GM12878 (cell line): ENCODE results near the gene SPINT1. TPM values are rescaled to one million over a fixed set of nuclear protein-coding genes. Genes with fewer than 3 reads are reported as not detected.

Experiments used
- BHLHE40 ChIP-seq, 2 experiments: fragments of 450-650 bp in 1 of 2; IDR thresholded peaks; 2 replicates each; pipeline ENCODE4 v1.6.1; 2011 to 2017; ENCODE audit warnings: low read depth in 2 of 2, borderline replicate concordance in 1 of 2, improper control_type of control experiment in 1 of 2, low read length in 1 of 2, mild to moderate bottlenecking in 1 of 2
- CBFB ChIP-seq: IDR thresholded peaks from 2 replicates; pipeline ENCODE4 v1.6.1; 2016; ENCODE audit warnings: antibody characterized with exemption, low read depth
- CREM ChIP-seq: IDR thresholded peaks from 2 replicates; pipeline ENCODE4 v1.6.1; 2014; ENCODE audit warnings: antibody characterized with exemption, low read depth
- GATAD2B ChIP-seq: fragments of 450-650 bp; conservative IDR thresholded peaks from 2 replicates; pipeline ENCODE4 v1.6.1; 2017; ENCODE audit warnings: low read depth, mild to moderate bottlenecking, moderate library complexity
- IKZF1 ChIP-seq: fragments of 450-650 bp; conservative IDR thresholded peaks from 2 replicates; pipeline ENCODE4 v1.6.1; 2017; ENCODE audit warnings: antibody characterized with exemption, mild to moderate bottlenecking
- IKZF2 ChIP-seq, 2 experiments: fragments of 450-650 bp; IDR thresholded peaks; 2 replicates each; pipeline ENCODE4 v1.6.1; 2017; ENCODE audit warnings: mild to moderate bottlenecking in 2 of 2, moderate library complexity in 2 of 2
- JUNB ChIP-seq: IDR thresholded peaks from 2 replicates; pipeline ENCODE4 v1.6.1; 2016; ENCODE audit warnings: antibody characterized with exemption, mild to moderate bottlenecking
- LARP7 ChIP-seq: fragments of 450-650 bp; IDR thresholded peaks from 2 replicates; pipeline ENCODE4 v1.6.1; 2017; ENCODE audit warnings: mild to moderate bottlenecking
- MEF2B ChIP-seq: fragments of 450-650 bp; IDR thresholded peaks from 2 replicates; pipeline ENCODE4 v1.6.1; 2018; ENCODE audit warnings: mild to moderate bottlenecking, moderate library complexity; ENCODE audit not compliant: partially characterized antibody, poor library complexity, severe bottlenecking
- NBN ChIP-seq: fragments of 450-650 bp; IDR thresholded peaks from 2 replicates; pipeline ENCODE4 v1.6.1; 2016
- NR2C1 ChIP-seq: fragments of 450-650 bp; IDR thresholded peaks from 2 replicates; pipeline ENCODE4 v1.6.1; 2017; ENCODE audit warnings: antibody characterized with exemption, mild to moderate bottlenecking, moderate library complexity
- NR2F1 ChIP-seq: fragments of 450-650 bp; conservative IDR thresholded peaks from 2 replicates; pipeline ENCODE4 v1.6.1; 2017; ENCODE audit warnings: mild to moderate bottlenecking
- POLR2AphosphoS2 ChIP-seq: IDR thresholded peaks from 2 replicates; pipeline ENCODE4 v1.6.1; 2011; ENCODE audit warnings: low read depth, mild to moderate bottlenecking, low read length, improper control_type of control experiment, moderate library complexity
- POLR2AphosphoS5 ChIP-seq: IDR thresholded peaks from 2 replicates; pipeline ENCODE4 v1.6.1; 2011; ENCODE audit warnings: mild to moderate bottlenecking, low read length, inconsistent platforms
- RAD21 ChIP-seq: IDR thresholded peaks from 2 replicates; pipeline ENCODE4 v1.6.1; 2011; ENCODE audit warnings: mild to moderate bottlenecking, low read depth, low read length, moderate library complexity; ENCODE audit not compliant: insufficient read depth
- SIN3A ChIP-seq: IDR thresholded peaks from 2 replicates; pipeline ENCODE4 v1.6.1; 2012; ENCODE audit warnings: low read depth, low read length, improper control_type of control experiment
- SIX5 ChIP-seq: IDR thresholded peaks from 2 replicates; pipeline ENCODE4 v1.6.1; 2011; ENCODE audit warnings: mild to moderate bottlenecking, low read depth, low read length, moderate library complexity; ENCODE audit not compliant: severe bottlenecking
- STAT3 ChIP-seq: IDR thresholded peaks from 2 replicates; pipeline ENCODE4 v1.6.1; 2011; ENCODE audit warnings: low read depth, low read length, improper control_type of control experiment
- TARDBP ChIP-seq: IDR thresholded peaks from 2 replicates; pipeline ENCODE4 v1.6.1; 2016; ENCODE audit warnings: borderline replicate concordance
- YBX1 ChIP-seq: fragments of 450-650 bp; IDR thresholded peaks from 2 replicates; pipeline ENCODE4 v1.6.1; 2016; ENCODE audit warnings: antibody characterized with exemption
- YY1 ChIP-seq: IDR thresholded peaks from 2 replicates; pipeline ENCODE4 v1.6.1; 2011; ENCODE audit warnings: low read depth, mild to moderate bottlenecking, low read length
- ZNF622 ChIP-seq: fragments of 450-650 bp; IDR thresholded peaks from 2 replicates; pipeline ENCODE4 v1.6.1; 2017; ENCODE audit warnings: mild to moderate bottlenecking, inconsistent platforms
- ZZZ3 ChIP-seq: IDR thresholded peaks from 2 replicates; pipeline ENCODE4 v1.6.1; 2011; ENCODE audit warnings: low read depth; ENCODE audit not compliant: control insufficient read depth, insufficient read length
- polyA plus RNA-seq, 11 experiments: library from polyadenylated mRNA; depleted of rRNA in 4 of 11; unstranded in 6 of 11; stranded (reverse) in 5 of 11; fragments of >200 nt; fragmentation: Nextera tagmentation in 4 of 11; fragmentation: Illumina TruSeq in 1 of 11; extraction: Ambion mirVana in 4 of 11; extraction: Trizol in 1 of 11; gene quantifications; 1 replicate in 1 of 11; 2 replicates in 10 of 11; pipeline versions ENCODE4 v1.2.1 to v1.2.3, GENCODE V29; 2011 to 2016; ENCODE audit warnings: inconsistent platforms in 2 of 11, missing spikeins in 2 of 11, low read depth in 1 of 11
- total RNA-seq, 4 experiments: library from RNA; depleted of rRNA in 3 of 4; stranded (reverse); fragments of >200 nt in 3 of 4; fragmentation: Illumina TruSeq in 1 of 4; extraction: Trizol in 1 of 4; gene quantifications; 2 replicates each; pipeline versions ENCODE4 v1.2.1 to v1.2.3, GENCODE V29; 2013 to 2021
- TF ChIP-seq, protein P1 (sequence below): IDR thresholded peaks from 2 replicates; pipeline ENCODE4 v1.6.1; 2011; ENCODE audit warnings: borderline replicate concordance, low read depth, mild to moderate bottlenecking, moderate library complexity, mixed read lengths, low read length; ENCODE audit not compliant: insufficient read depth; ENCODE audit errors: extremely low read length
- TF ChIP-seq, protein P2 (sequence below): fragments of 450-650 bp; IDR thresholded peaks from 2 replicates; pipeline ENCODE4 v1.6.1; 2017; ENCODE audit warnings: borderline replicate concordance
- TF ChIP-seq, protein P3 (sequence below): fragments of 150-350 bp; IDR thresholded peaks from 2 replicates; pipeline ENCODE4 v1.6.1; 2014; ENCODE audit warnings: mild to moderate bottlenecking, low read depth, low read length
- TF ChIP-seq, protein P4 (sequence below): fragments of 450-650 bp; conservative IDR thresholded peaks from 2 replicates; pipeline ENCODE4 v1.6.1; 2017; ENCODE audit warnings: mild to moderate bottlenecking, moderate library complexity

The SPINT1 gene
- total and polyA plus RNA-seq, 10 of the 15 experiments (the other 5 are each of a cell fraction or from before 2014, with no cell fraction given), result 3.5 to 28.6 (median 10.2) TPM

DNA sequence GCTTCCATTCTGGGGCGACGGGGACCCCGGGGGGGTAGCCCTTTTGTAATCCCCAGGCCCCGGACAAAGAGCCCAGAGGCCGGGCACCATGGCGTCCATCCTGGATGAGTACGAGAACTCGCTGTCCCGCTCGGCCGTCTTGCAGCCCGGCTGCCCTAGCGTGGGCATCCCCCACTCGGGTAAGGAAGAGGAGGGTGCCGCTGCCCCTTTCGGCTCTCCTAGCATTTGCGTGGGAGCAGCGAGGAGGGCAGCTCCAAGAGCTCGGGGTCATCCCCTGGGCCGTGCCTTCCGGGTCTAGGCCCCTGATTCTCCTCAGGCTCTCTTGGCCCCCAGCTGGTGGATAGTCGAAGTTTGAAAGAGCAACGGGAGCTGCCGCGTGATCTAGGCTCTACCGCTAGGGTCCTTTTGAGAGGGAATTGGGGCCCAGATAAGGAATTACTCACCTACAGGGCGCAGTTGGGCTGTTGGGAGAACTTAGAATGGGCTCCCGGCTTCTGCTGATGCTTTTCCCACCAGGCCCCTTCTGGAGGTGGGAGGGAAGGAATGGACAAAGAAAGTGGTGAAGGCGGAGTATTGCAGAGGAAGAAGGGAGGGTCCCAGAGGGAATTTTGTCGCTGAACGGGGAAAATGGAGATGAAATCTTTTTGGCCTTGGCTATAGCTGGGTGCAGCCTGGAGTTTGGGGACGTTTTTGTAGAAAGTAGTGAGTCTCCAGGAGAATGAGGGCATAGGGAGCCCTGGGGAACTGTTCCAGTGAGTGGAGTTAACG is 51.0 kb downstream of the SPINT1 start (continued):
- TF ChIP-seq POLR2AphosphoS5 (peak; percentile 38; the same call in 1 of the 2 replicates), NBN (no peak), TARDBP (no peak), JUNB (no peak), ZNF622 (no peak), SIX5 (no peak), STAT3 (no peak), NR2F1 (peak; percentile 60), BHLHE40 (IDR thresholded peaks at IDR 0.05; ENCODE audit: borderline replicate concordance in 1 of 2, low read depth in 2 of 2, low read length in 1 of 2) (no peak), MEF2B (no peak), ZZZ3 (no peak), IKZF1 (peak; percentile 39; the same call in 1 of the 2 replicates), GATAD2B (peak; percentile 44; the same call in 1 of the 2 replicates), LARP7 (peak; percentile 42; the same call in 1 of the 2 replicates), IKZF2 (IDR thresholded peaks at IDR 0.05) (peak; percentile 46 to 62; a peak in 3 of 4 replicates), POLR2AphosphoS2 (no peak), YBX1 (no peak), CBFB (no peak), CREM (no peak), YY1 (peak; percentile 44; the same call in 1 of the 2 replicates), NR2C1 (peak; percentile 31; the same call in 1 of the 2 replicates), SIN3A (0 out of 2 replicates have a peak, but pooled peaks have one; percentile 7), RAD21 (0 out of 2 replicates have a peak, but pooled peaks have one; percentile 15)
- TF ChIP-seq, protein P1, sequence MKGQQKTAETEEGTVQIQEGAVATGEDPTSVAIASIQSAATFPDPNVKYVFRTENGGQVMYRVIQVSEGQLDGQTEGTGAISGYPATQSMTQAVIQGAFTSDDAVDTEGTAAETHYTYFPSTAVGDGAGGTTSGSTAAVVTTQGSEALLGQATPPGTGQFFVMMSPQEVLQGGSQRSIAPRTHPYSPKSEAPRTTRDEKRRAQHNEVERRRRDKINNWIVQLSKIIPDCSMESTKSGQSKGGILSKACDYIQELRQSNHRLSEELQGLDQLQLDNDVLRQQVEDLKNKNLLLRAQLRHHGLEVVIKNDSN, result no peak
- TF ChIP-seq, protein P2, sequence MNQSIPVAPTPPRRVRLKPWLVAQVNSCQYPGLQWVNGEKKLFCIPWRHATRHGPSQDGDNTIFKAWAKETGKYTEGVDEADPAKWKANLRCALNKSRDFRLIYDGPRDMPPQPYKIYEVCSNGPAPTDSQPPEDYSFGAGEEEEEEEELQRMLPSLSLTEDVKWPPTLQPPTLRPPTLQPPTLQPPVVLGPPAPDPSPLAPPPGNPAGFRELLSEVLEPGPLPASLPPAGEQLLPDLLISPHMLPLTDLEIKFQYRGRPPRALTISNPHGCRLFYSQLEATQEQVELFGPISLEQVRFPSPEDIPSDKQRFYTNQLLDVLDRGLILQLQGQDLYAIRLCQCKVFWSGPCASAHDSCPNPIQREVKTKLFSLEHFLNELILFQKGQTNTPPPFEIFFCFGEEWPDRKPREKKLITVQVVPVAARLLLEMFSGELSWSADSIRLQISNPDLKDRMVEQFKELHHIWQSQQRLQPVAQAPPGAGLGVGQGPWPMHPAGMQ, result no peak
- TF ChIP-seq, protein P3, sequence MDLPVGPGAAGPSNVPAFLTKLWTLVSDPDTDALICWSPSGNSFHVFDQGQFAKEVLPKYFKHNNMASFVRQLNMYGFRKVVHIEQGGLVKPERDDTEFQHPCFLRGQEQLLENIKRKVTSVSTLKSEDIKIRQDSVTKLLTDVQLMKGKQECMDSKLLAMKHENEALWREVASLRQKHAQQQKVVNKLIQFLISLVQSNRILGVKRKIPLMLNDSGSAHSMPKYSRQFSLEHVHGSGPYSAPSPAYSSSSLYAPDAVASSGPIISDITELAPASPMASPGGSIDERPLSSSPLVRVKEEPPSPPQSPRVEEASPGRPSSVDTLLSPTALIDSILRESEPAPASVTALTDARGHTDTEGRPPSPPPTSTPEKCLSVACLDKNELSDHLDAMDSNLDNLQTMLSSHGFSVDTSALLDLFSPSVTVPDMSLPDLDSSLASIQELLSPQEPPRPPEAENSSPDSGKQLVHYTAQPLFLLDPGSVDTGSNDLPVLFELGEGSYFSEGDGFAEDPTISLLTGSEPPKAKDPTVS, result no peak
- TF ChIP-seq, protein P4, sequence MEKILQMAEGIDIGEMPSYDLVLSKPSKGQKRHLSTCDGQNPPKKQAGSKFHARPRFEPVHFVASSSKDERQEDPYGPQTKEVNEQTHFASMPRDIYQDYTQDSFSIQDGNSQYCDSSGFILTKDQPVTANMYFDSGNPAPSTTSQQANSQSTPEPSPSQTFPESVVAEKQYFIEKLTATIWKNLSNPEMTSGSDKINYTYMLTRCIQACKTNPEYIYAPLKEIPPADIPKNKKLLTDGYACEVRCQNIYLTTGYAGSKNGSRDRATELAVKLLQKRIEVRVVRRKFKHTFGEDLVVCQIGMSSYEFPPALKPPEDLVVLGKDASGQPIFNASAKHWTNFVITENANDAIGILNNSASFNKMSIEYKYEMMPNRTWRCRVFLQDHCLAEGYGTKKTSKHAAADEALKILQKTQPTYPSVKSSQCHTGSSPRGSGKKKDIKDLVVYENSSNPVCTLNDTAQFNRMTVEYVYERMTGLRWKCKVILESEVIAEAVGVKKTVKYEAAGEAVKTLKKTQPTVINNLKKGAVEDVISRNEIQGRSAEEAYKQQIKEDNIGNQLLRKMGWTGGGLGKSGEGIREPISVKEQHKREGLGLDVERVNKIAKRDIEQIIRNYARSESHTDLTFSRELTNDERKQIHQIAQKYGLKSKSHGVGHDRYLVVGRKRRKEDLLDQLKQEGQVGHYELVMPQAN, result peak; percentile 81; the same call in 1 of the 2 replicates
